HepG2 (cell line): ENCODE data around the gene UBTD1. TPM values are rescaled to one million over a fixed set of nuclear protein-coding genes. Genes with fewer than 3 reads are reported as not detected.
A peak's percentile ranks its signal among the peaks of the same experiment; 100 is the strongest.

Experiments
- EP300 ChIP-seq, 3 experiments: sonication (generic) in 1 of 3; formaldehyde crosslinking in 1 of 3; IDR thresholded peaks; 2 replicates each; pipeline versions ENCODE4 v1.5.1 to v1.6.1; 2011 to 2020; ENCODE audit warnings: low read depth in 2 of 3, low read length in 2 of 3, borderline replicate concordance in 1 of 3, improper control_type of control experiment in 1 of 3, mild to moderate bottlenecking in 1 of 3, missing genetic modification reagents in 1 of 3, moderate library complexity in 1 of 3
- FOXM1 ChIP-seq: sonication (generic); formaldehyde crosslinking; IDR thresholded peaks from 2 replicates; pipeline ENCODE4 v1.5.0; 2020; ENCODE audit warnings: missing genetic modification reagents
- GFI1 ChIP-seq: sonication (generic); formaldehyde crosslinking; IDR thresholded peaks from 2 replicates; pipeline ENCODE4 v1.5.0; 2020; ENCODE audit warnings: missing genetic modification reagents, mild to moderate bottlenecking, borderline replicate concordance
- GPN1 ChIP-seq: sonication (generic); formaldehyde crosslinking; IDR thresholded peaks from 2 replicates; pipeline ENCODE4 v1.5.1; 2020; ENCODE audit warnings: missing genetic modification reagents, borderline replicate concordance
- HOXA5 ChIP-seq: sonication (generic); formaldehyde crosslinking; IDR thresholded peaks from 2 replicates; pipeline ENCODE4 v1.4.0; 2020; ENCODE audit warnings: missing genetic modification reagents
- PRDM15 ChIP-seq: sonication (generic); formaldehyde crosslinking; IDR thresholded peaks from 2 replicates; pipeline ENCODE4 v1.4.0; 2020; ENCODE audit warnings: missing genetic modification reagents
- ZBTB46 ChIP-seq: sonication (generic); formaldehyde crosslinking; IDR thresholded peaks from 2 replicates; pipeline ENCODE4 v1.4.0; 2020; ENCODE audit warnings: mild to moderate bottlenecking, missing genetic modification reagents, borderline replicate concordance
- ZFY ChIP-seq: sonication (generic); formaldehyde crosslinking; IDR thresholded peaks from 2 replicates; pipeline ENCODE4 v1.4.0; 2020; ENCODE audit warnings: missing genetic modification reagents
- ZNF468 ChIP-seq: sonication (generic); formaldehyde crosslinking; IDR thresholded peaks from 2 replicates; pipeline ENCODE4 v1.8.0; 2022; ENCODE audit warnings: mild to moderate bottlenecking, moderate library complexity, missing genetic modification reagents
- ZNF512 ChIP-seq: sonication (generic); formaldehyde crosslinking; IDR thresholded peaks from 2 replicates; pipeline ENCODE4 v1.4.0; 2020; ENCODE audit warnings: mild to moderate bottlenecking, missing genetic modification reagents
- ZNF580 ChIP-seq: IDR thresholded peaks from 2 replicates; pipeline ENCODE4 v1.6.1; 2016; ENCODE audit warnings: low read depth, borderline replicate concordance
- ZNF614 ChIP-seq: IDR thresholded peaks from 2 replicates; pipeline ENCODE4 v1.6.1; 2018; ENCODE audit warnings: missing biosample characterization, missing genetic modification reagents, inconsistent platforms, borderline replicate concordance
- ZNF652 ChIP-seq: IDR thresholded peaks from 2 replicates; pipeline ENCODE4 v1.6.1; 2016; ENCODE audit warnings: low read depth, borderline replicate concordance
- ZNF687 ChIP-seq: sonication (generic); formaldehyde crosslinking; IDR thresholded peaks from 2 replicates; pipeline ENCODE4 v1.5.1; 2020; ENCODE audit warnings: mild to moderate bottlenecking, missing genetic modification reagents, moderate library complexity
- ZNF7 ChIP-seq: IDR thresholded peaks from 2 replicates; pipeline ENCODE4 v1.6.1; 2016; ENCODE audit warnings: missing biosample characterization, missing genetic modification reagents
- ZNF737 ChIP-seq: sonication (generic); formaldehyde crosslinking; IDR thresholded peaks from 2 replicates; pipeline ENCODE4 v1.5.0; 2020; ENCODE audit warnings: missing genetic modification reagents, mild to moderate bottlenecking, borderline replicate concordance
- ZNF749 ChIP-seq: sonication (generic); formaldehyde crosslinking; IDR thresholded peaks from 2 replicates; pipeline ENCODE4 v1.8.0; 2022; ENCODE audit warnings: mild to moderate bottlenecking, missing genetic modification reagents, moderate library complexity, borderline replicate concordance
- polyA plus RNA-seq, 8 experiments: library from polyadenylated mRNA; depleted of rRNA in 3 of 8; stranded (reverse) in 7 of 8; unstranded in 1 of 8; fragments of >200 nt; fragmentation: Illumina TruSeq in 4 of 8; extraction: Trizol in 4 of 8; gene quantifications; 2 replicates each; pipeline versions ENCODE4 v1.2.1 to v1.2.3, GENCODE V29; 2011 to 2016; ENCODE audit warnings: low read depth in 4 of 8, missing spikeins in 1 of 8, mixed read lengths in 1 of 8; ENCODE audit not compliant: insufficient read depth in 1 of 8
- total RNA-seq, 5 experiments: library from RNA; depleted of rRNA; stranded (reverse); fragments of >200 nt; fragmentation: Illumina TruSeq; extraction: Trizol; gene quantifications; 2 replicates each; pipeline ENCODE4 v1.2.3, GENCODE V29; 2016; ENCODE audit warnings: low read depth in 1 of 5

The UBTD1 gene
- total and polyA plus RNA-seq, 2 of the 13 experiments (the other 11 are each of a cell fraction or from before 2014, with no cell fraction given): 7.9 to 10.0 TPM

- TF ChIP-seq PRDM15 (CRISPR knock-in tag) (no peak), ZNF687 (CRISPR knock-in tag) (peak; percentile 14; the same call in 1 of the 2 replicates), ZBTB46 (CRISPR knock-in tag) (no peak), ZNF737 (CRISPR knock-in tag) (no peak), ZNF7 (CRISPR knock-in tag) (no peak), FOXM1 (CRISPR knock-in tag) (no peak), HOXA5 (CRISPR knock-in tag) (no peak), ZNF749 (CRISPR knock-in tag) (no peak), ZFY (CRISPR knock-in tag) (no peak), ZNF580 (0 out of 2 replicates have a peak, but pooled peaks have one; percentile 31), EP300 (IDR thresholded peaks at IDR 0.05; ENCODE audit: low read depth in 2 of 2, low read length in 2 of 2) (no peak), EP300 (CRISPR knock-in tag; IDR thresholded peaks at IDR 0.05; ENCODE audit: borderline replicate concordance) (no peak), GFI1 (CRISPR knock-in tag) (no peak), ZNF652 (CRISPR knock-in tag) (no peak), ZNF512 (no peak), ZNF614 (0 out of 2 replicates have a peak, but pooled peaks have one; percentile 42), GPN1 (CRISPR knock-in tag) (no peak), ZNF468 (CRISPR knock-in tag) (no peak)
Measured at GRCh38 chr10:97584798-97585438, 86.2 kb downstream of the UBTD1 start (continued).
